HEK293 (cell line): ENCODE data around the gene SRP9.

Experiments used
- CTCF ChIA-PET: fragments of 350-600 bp; formaldehyde crosslinking; extraction: SDS; loops from one replicate; lab custom pipeline; 2021; ENCODE audit warnings: antibody characterized with exemption; lab: Yijun Ruan, JAX
- POLR2A ChIA-PET: fragments of 300-600 bp; formaldehyde crosslinking; extraction: SDS; loops from one replicate; lab custom pipeline; 2020; ENCODE audit warnings: antibody characterized with exemption, inconsistent platforms; lab: Yijun Ruan, JAX
- H3K27ac ChIP-seq: fragments of 200-500 bp; sonication (Bioruptor generic); 2 replicates; pipeline ENCODE4 v1.5.1; 2014; ENCODE audit warnings: low read depth, low read length, control low read depth, inconsistent platforms; ENCODE audit errors: extremely low read depth
- H3K36me3 ChIP-seq, 2 experiments: fragments of 200-500 bp in 1 of 2; sonication (Bioruptor generic) in 1 of 2; 1 replicate in 1 of 2; 2 replicates in 1 of 2; pipeline ENCODE4 v1.5.1; 2014 to 2017; ENCODE audit warnings: inconsistent platforms in 2 of 2, low read length in 2 of 2; ENCODE audit not compliant: control insufficient read depth in 2 of 2, insufficient read depth in 1 of 2
- H3K4me1 ChIP-seq: fragments of 200-500 bp; sonication (Bioruptor generic); 2 replicates; pipeline ENCODE4 v1.5.1; 2014; ENCODE audit warnings: mild to moderate bottlenecking, low read length, inconsistent platforms; ENCODE audit not compliant: control insufficient read depth, insufficient read depth
- H3K4me3 ChIP-seq: 2 replicates; pipeline ENCODE4 v1.5.1; 2011; ENCODE audit warnings: low read depth, mild to moderate bottlenecking, control low read depth, low read length, moderate library complexity
- H3K9me3 ChIP-seq: fragments of 200-500 bp; sonication (Bioruptor generic); 2 replicates; pipeline ENCODE4 v1.5.1; 2014; ENCODE audit warnings: low read depth, low read length, inconsistent platforms; ENCODE audit not compliant: control insufficient read depth, insufficient read depth
- EGR2 ChIP-seq: fragments of 450-650 bp; formaldehyde crosslinking; IDR thresholded peaks from 2 replicates; pipeline ENCODE4 v1.5.1; 2016; ENCODE audit warnings: low read depth, missing biosample characterization, missing genetic modification characterization
- HOXC10 ChIP-seq: sonication (generic); formaldehyde crosslinking; IDR thresholded peaks from 2 replicates; pipeline ENCODE4 v1.8.1; 2023; ENCODE audit warnings: mild to moderate bottlenecking, missing genetic modification reagents
- KLF1 ChIP-seq: fragments of 450-650 bp; formaldehyde crosslinking; IDR thresholded peaks from 2 replicates; pipeline ENCODE4 v1.5.1; 2016; ENCODE audit warnings: missing biosample characterization, missing genetic modification characterization
- RBAK ChIP-seq: fragments of 450-650 bp; formaldehyde crosslinking; IDR thresholded peaks from 2 replicates; pipeline ENCODE4 v1.5.1; 2016; ENCODE audit warnings: missing biosample characterization, missing genetic modification characterization
- ZBTB10 ChIP-seq: fragments of 450-650 bp; formaldehyde crosslinking; IDR thresholded peaks from 2 replicates; pipeline ENCODE4 v1.5.1; 2016; ENCODE audit warnings: missing biosample characterization, missing genetic modification characterization
- ZBTB17 ChIP-seq: fragments of 450-650 bp; formaldehyde crosslinking; IDR thresholded peaks from 2 replicates; pipeline ENCODE4 v1.5.1; 2016; ENCODE audit warnings: missing biosample characterization, missing genetic modification characterization
- ZFHX2 ChIP-seq: fragments of 450-650 bp; formaldehyde crosslinking; conservative IDR thresholded peaks from 2 replicates; pipeline ENCODE4 v1.5.1; 2016; ENCODE audit warnings: missing biosample characterization, missing genetic modification characterization
- ZNF10 ChIP-seq: fragments of 450-650 bp; formaldehyde crosslinking; IDR thresholded peaks from 2 replicates; pipeline ENCODE4 v1.5.1; 2017; ENCODE audit warnings: missing biosample characterization, missing genetic modification characterization
- ZNF121 ChIP-seq: fragments of 450-650 bp; formaldehyde crosslinking; IDR thresholded peaks from 2 replicates; pipeline ENCODE4 v1.5.1; 2016; ENCODE audit warnings: missing biosample characterization, missing genetic modification characterization
- ZNF174 ChIP-seq: fragments of 450-650 bp; formaldehyde crosslinking; IDR thresholded peaks from 2 replicates; pipeline ENCODE4 v1.5.0; 2017; ENCODE audit warnings: missing biosample characterization, mild to moderate bottlenecking, missing genetic modification characterization
- ZNF335 ChIP-seq: fragments of 450-650 bp; formaldehyde crosslinking; conservative IDR thresholded peaks from 2 replicates; pipeline ENCODE4 v1.5.1; 2016; ENCODE audit warnings: missing biosample characterization, missing genetic modification characterization
- ZSCAN5A ChIP-seq: fragments of 450-650 bp; formaldehyde crosslinking; IDR thresholded peaks from 2 replicates; pipeline ENCODE4 v1.5.1; 2016; ENCODE audit warnings: missing biosample characterization, missing genetic modification characterization

The SRP9 gene

GRCh38 chr1:225737161-225737560 lies 40.5 kb upstream of the SRP9 start:
- Histone ChIP-seq H3K27ac (no peak overlapping the region), H3K9me3 (no peaks in the 10 kb centered on the region), H3K4me3 (no peak overlapping the region), H3K4me1 (peaks cover 17% of the 10 kb centered on the region), H3K36me3 (no peaks in the 10 kb centered on the region)
- ChIA-PET POLR2A (interaction anchor here (1.2 to 3.1 kb wide), 7 partner anchors 9 to 85 kb away, joined by 3 to 27 read pairs (median 9); partner anchors contain the start of gene ENAH), CTCF (interaction anchor here (0.6 to 5.7 kb wide), 4 partner anchors 26 to 146 kb away, joined by 3 to 54 read pairs (median 8); no protein-coding TSS in a partner anchor)
- TF ChIP-seq KLF1 (tag by site-specific recombination) (peak; percentile 40; the same call in 1 of the 2 replicates), HOXC10 (CRISPR knock-in tag) (no peak)

GRCh38 chr1:225737866-225738265 lies 39.8 kb upstream of the SRP9 start:
- H3K4me3 ChIP-seq, result no peak overlapping the region
- CTCF ChIA-PET, result interaction anchor here (0.6 to 5.7 kb wide), 3 partner anchors 33 to 120 kb away, joined by 3 to 54 read pairs (median 3); no protein-coding TSS in a partner anchor
- no peak overlapping the region for H3K27ac ChIP-seq
- no peaks in the 10 kb centered on the region for H3K36me3 ChIP-seq
- POLR2A ChIA-PET, result interaction anchor here (0.5 to 3.1 kb wide), 7 partner anchors 9 to 228 kb away, joined by 3 to 27 read pairs (median 3); partner anchors contain the start of gene SRP9
- TF ChIP-seq EGR2 (tag by site-specific recombination) (peak; percentile 35; the same call in 1 of the 2 replicates), ZFHX2 (tag by site-specific recombination) (peak; percentile 73), ZBTB10 (no peak), ZNF10 (tag by site-specific recombination) (no peak), ZBTB17 (tag by site-specific recombination) (0 out of 2 replicates have a peak, but pooled peaks have one; percentile 37), ZNF335 (tag by site-specific recombination) (peak; percentile 87)
- H3K4me1 ChIP-seq, result peaks cover 17% of the 10 kb centered on the region
- H3K9me3 ChIP-seq, result no peaks in the 10 kb centered on the region

GRCh38 chr1:225738763-225739162 lies 38.9 kb upstream of the SRP9 start:
- TF ChIP-seq ZSCAN5A (tag by site-specific recombination) (0 out of 2 replicates have a peak, but pooled peaks have one; percentile 28), RBAK (no peak)
- no peak overlapping the region for H3K27ac ChIP-seq
- no peaks in the 10 kb centered on the region for H3K9me3 ChIP-seq
- H3K4me3 ChIP-seq, result no peak overlapping the region
- ChIA-PET POLR2A (interaction anchor here (1.3 kb wide), 1 partner anchor 9 kb away, joined by 4 read pairs; no protein-coding TSS in a partner anchor), CTCF (interaction anchor here (0.6 to 0.8 kb wide), 2 partner anchors 87 to 258 kb away, joined by 3 to 6 read pairs; no protein-coding TSS in a partner anchor)
- H3K36me3 ChIP-seq, result no peaks in the 10 kb centered on the region
- peaks cover 17% of the 10 kb centered on the region for H3K4me1 ChIP-seq

- TF ChIP-seq ZNF121 (tag by site-specific recombination) (peak; percentile 35; the same call in 1 of the 2 replicates), ZNF174 (tag by site-specific recombination) (no peak)
- TF ChIP-seq, all 188 proteins: peak for 1
- H3K9me3 ChIP-seq, result no peaks in the 10 kb centered on the region
- H3K4me1 ChIP-seq, result peaks cover 17% of the 10 kb centered on the region
- ChIA-PET CTCF (interaction anchor here (0.6 to 0.8 kb wide), 3 partner anchors 88 to 259 kb away, joined by 3 to 6 read pairs (median 4); no protein-coding TSS in a partner anchor), POLR2A (interaction anchor here (1.3 kb wide), 1 partner anchor 8 kb away, joined by 4 read pairs; no protein-coding TSS in a partner anchor)
- no peak overlapping the region for H3K27ac ChIP-seq
- no peaks in the 10 kb centered on the region for H3K36me3 ChIP-seq
- no peak overlapping the region for H3K4me3 ChIP-seq
These were observed 38.0 kb upstream of the SRP9 start for GRCh38 chr1:225739542-225740107.
